Activated CD4-positive, alpha-beta memory T cell treated with anti-CD3 and anti-CD28 coated beads, Interleukin-2, amount 10 ng/mL, durations not matched to agents 7 days and 5 days (primary cell): Measurements from ENCODE around the gene CHMP5. TPM values are rescaled to one million over a fixed set of nuclear protein-coding genes. Genes with fewer than 3 reads are reported as not detected.

Source experiments
- CTCF ChIA-PET: fragments of 350-600 bp; sonication (Branson Sonifier 250); formaldehyde crosslinking; loops from one replicate; lab custom pipeline; 2021; ENCODE audit warnings: antibody characterized with exemption, inconsistent platforms; lab: Charles Lee
- POLR2A ChIA-PET: fragments of 350-600 bp; sonication (Branson Sonifier 250); formaldehyde crosslinking; loops from one replicate; lab custom pipeline; 2021; ENCODE audit warnings: antibody characterized with exemption; lab: Charles Lee
- DNase-seq: peaks from one replicate; pipeline ENCODE4 v3.0.0-alpha.2; 2020
- H3K27ac Mint-ChIP-seq: one replicate; pipeline ENCODE4 v1.8.0; 2021; ENCODE audit warnings: mild to moderate bottlenecking, mixed read lengths
- H3K27me3 Mint-ChIP-seq: one replicate; pipeline ENCODE4 v1.8.0; 2021; ENCODE audit warnings: mixed read lengths
- H3K36me3 Mint-ChIP-seq: one replicate; pipeline ENCODE4 v1.8.0; 2021; ENCODE audit warnings: low read depth, mixed read lengths
- H3K4me1 Mint-ChIP-seq: one replicate; pipeline ENCODE4 v1.8.0; 2021; ENCODE audit warnings: mixed read lengths
- H3K4me3 Mint-ChIP-seq: one replicate; pipeline ENCODE4 v1.8.0; 2021; ENCODE audit warnings: mild to moderate bottlenecking, mixed read lengths
- H3K9me3 Mint-ChIP-seq: one replicate; pipeline ENCODE4 v1.8.0; 2021; ENCODE audit warnings: mixed read lengths
- total RNA-seq, 2 experiments: library from RNA; stranded (reverse); gene quantifications; one replicate each; pipeline ENCODE4 v1.2.3, GENCODE V29; 2021

Gene CHMP5
- total RNA-seq = 100 to 1,000 TPM; 149 TPM

DNA sequence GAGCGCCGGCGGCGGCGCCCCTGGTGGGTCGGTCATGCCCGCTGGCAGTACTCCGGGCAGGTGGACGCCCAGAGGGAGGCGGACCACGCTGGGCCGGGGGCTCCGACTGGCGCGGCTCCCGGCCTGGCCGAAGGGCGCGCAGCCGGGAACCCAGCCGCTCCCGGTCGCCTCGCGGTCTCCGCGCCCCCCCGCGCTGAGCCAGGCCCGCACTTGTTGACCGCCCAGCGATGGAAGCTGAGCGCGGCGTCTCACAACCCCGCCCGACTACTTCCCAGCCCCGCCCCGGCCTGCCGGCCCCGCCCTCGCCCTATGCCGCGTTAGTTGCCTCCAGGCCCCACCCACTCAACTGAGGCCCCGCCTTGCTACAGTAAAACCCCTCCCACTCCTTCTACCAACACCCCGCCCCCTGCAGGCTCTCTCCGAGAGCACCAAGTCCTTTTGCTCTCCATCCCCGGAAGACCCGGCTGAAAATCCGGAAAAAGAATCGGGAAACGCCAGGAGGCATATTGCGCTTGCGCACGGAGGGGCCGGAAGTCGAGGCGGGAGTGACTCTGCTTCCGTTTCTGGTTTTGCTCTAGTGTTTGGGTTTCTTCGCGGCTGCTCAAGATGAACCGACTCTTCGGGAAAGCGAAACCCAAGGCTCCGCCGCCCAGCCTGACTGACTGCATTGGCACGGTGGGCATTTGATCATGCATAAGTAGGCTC is at the start of gene CHMP5, which contains the start of gene BAG1:
Gene CHMP5, plus strand, starts transcription at position 577 of the 705 bp plus-strand sequence. Its CDS starts 30 bp downstream, at position 607.
Gene BAG1, minus strand, starts transcription at position 236 of the 705 bp plus-strand sequence.
- CTCF ChIA-PET = interaction anchor here (0.5 to 2.2 kb wide), 4 partner anchors 9 to 198 kb away, joined by 3 to 8 read pairs (median 4); partner anchors contain the start of genes B4GALT1 and NFX1
- H3K27me3 Mint-ChIP-seq = no peaks in the 10 kb centered on the region
- H3K36me3 Mint-ChIP-seq = peaks cover 77% of the 10 kb centered on the region
- DNase-seq = peak; percentile 100
- H3K9me3 Mint-ChIP-seq = no peaks in the 10 kb centered on the region
- POLR2A ChIA-PET = interaction anchor here (0.5 to 4.8 kb wide), 19 partner anchors 9 to 250 kb away, joined by 3 to 51 read pairs (median 4); partner anchors contain the start of genes B4GALT1, DNAJA1, NFX1 and NOL6
- H3K27ac Mint-ChIP-seq = peak within 1 kb of the TSS; percentile 97
- peak within 1 kb of the TSS; percentile 98 for H3K4me3 Mint-ChIP-seq
- peaks cover 66% of the 10 kb centered on the region for H3K4me1 Mint-ChIP-seq

- Mint-ChIP-seq H3K4me1 (peaks cover 27% of the 10 kb centered on the region), H3K27me3 (peaks cover 13% of the 10 kb centered on the region), H3K4me3 (no peak overlapping the region), H3K27ac (no peak overlapping the region), H3K9me3 (no peaks in the 10 kb centered on the region), H3K36me3 (no peaks in the 10 kb centered on the region)
- CTCF ChIA-PET = no interaction called here
- no peak for DNase-seq
- POLR2A ChIA-PET = no interaction called here
Observed at GRCh38 chr9:33220681-33221567, 43.9 kb upstream of the CHMP5 start.

GRCh38 chr9:33221568-33221884 is 43.3 kb upstream of the CHMP5 start:
- Mint-ChIP-seq H3K4me3 (no peak overlapping the region), H3K4me1 (peaks cover 33% of the 10 kb centered on the region), H3K27me3 (peaks cover 9% of the 10 kb centered on the region), H3K27ac (no peak overlapping the region), H3K9me3 (no peaks in the 10 kb centered on the region), H3K36me3 (no peaks in the 10 kb centered on the region)
- no peak for DNase-seq
- ChIA-PET CTCF (no interaction called here), POLR2A (no interaction called here)

DNA sequence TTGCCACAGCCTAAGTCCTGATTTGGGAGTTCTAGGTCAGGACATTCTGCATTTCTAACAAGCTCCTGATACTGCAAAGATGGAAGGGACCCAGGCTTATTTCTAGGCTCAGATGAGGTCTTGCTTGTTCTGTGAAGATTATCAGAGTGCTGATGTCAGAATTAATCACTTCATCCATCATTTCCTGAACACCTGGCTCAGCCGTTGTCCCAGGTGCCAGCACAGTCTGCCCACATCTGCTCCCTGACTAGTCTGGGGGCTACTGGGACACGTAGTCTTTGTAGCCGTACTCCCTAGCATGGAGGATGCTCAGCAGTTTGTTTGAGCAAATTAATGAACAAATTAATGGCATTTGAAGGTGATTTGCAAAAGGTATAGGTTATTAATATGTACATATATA is 42.8 kb upstream of the CHMP5 start:
- DNase-seq = no peak
- no peak overlapping the region for H3K27ac Mint-ChIP-seq
- ChIA-PET CTCF (interaction anchor here (1.3 kb wide), 1 partner anchor 52 kb away, joined by 4 read pairs; no protein-coding TSS in a partner anchor), POLR2A (no interaction called here)
- H3K9me3 Mint-ChIP-seq = no peaks in the 10 kb centered on the region
- peaks cover 6% of the 10 kb centered on the region for H3K27me3 Mint-ChIP-seq
- H3K4me3 Mint-ChIP-seq = no peak overlapping the region
- no peaks in the 10 kb centered on the region for H3K36me3 Mint-ChIP-seq
- peaks cover 38% of the 10 kb centered on the region for H3K4me1 Mint-ChIP-seq

DNA sequence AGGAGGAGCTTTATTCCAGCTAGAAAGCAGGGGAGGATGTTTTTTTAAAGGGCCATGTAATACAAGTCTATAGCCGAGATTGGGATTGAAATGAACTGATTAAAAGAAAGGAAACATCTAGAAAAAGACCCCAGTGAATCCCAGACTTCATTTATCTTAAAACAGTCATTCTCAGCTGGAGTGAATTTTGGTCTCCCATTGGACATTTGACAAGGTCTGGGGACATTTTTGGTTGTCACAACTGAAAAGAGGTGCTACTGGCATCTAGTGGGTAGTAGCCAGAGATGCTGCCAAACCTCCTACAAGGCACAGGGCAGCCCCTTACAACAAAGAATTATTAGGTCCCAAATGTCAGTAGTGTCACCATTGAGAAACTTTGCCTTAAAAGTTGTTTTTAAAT is 41.2 kb upstream of the CHMP5 start:
- Mint-ChIP-seq H3K27me3 (peaks cover 2% of the 10 kb centered on the region), H3K27ac (no peak overlapping the region), H3K36me3 (no peaks in the 10 kb centered on the region), H3K4me1 (peaks cover 38% of the 10 kb centered on the region), H3K9me3 (no peaks in the 10 kb centered on the region), H3K4me3 (no peak overlapping the region)
- CTCF ChIA-PET = no interaction called here
- no peak for DNase-seq
- POLR2A ChIA-PET = no interaction called here

GRCh38 chr9:33225319-33226147 is 39.3 kb upstream of the CHMP5 start:
- CTCF ChIA-PET = interaction anchor here (0.5 to 3.6 kb wide), 35 partner anchors 8 to 224 kb away, joined by 3 to 26 read pairs (median 4); partner anchors contain the start of genes APTX, B4GALT1 and SMU1
- Mint-ChIP-seq H3K36me3 (no peaks in the 10 kb centered on the region), H3K4me3 (no peak overlapping the region), H3K27me3 (no peaks in the 10 kb centered on the region), H3K9me3 (no peaks in the 10 kb centered on the region), H3K4me1 (peaks cover 36% of the 10 kb centered on the region), H3K27ac (peak overlapping the region; percentile 24)
- peak; percentile 79 for DNase-seq
- POLR2A ChIA-PET = interaction anchor here (0.7 to 1.7 kb wide), 11 partner anchors 10 to 200 kb away, joined by 3 to 10 read pairs (median 3); partner anchors contain the start of genes B4GALT1, DNAJA1, NFX1 and SMU1

DNA sequence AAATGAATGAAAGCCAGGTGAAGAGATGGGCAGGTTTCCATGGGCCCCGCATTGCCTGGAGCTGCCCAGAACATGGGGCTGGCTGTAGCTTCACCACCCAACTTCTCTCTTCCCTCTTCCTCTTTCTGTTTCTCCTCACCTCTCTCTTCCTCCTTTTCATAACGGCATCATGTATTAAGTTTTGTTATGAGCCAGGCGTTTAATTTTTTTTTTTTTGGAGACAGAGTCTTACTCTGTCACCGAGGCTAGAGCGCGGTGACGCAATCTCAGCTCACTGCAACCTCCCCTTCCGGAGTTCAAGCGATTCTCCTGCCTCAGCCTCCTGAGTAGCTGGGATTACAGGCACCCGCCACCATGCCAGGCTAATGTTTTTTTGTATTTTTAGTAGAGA is 37.8 kb upstream of the CHMP5 start:
- Mint-ChIP-seq H3K9me3 (no peaks in the 10 kb centered on the region), H3K36me3 (no peaks in the 10 kb centered on the region), H3K27ac (no peak overlapping the region), H3K4me3 (no peak overlapping the region), H3K27me3 (no peaks in the 10 kb centered on the region), H3K4me1 (peaks cover 23% of the 10 kb centered on the region)
- no peak for DNase-seq
- CTCF ChIA-PET = interaction anchor here (1.0 to 3.6 kb wide), 19 partner anchors 15 to 222 kb away, joined by 3 to 26 read pairs (median 5); partner anchors contain the start of genes B4GALT1 and SMU1
- POLR2A ChIA-PET = interaction anchor here (1.0 to 1.7 kb wide), 7 partner anchors 9 to 202 kb away, joined by 3 to 10 read pairs (median 3); partner anchors contain the start of genes B4GALT1, DNAJA1 and SPINK4

DNA sequence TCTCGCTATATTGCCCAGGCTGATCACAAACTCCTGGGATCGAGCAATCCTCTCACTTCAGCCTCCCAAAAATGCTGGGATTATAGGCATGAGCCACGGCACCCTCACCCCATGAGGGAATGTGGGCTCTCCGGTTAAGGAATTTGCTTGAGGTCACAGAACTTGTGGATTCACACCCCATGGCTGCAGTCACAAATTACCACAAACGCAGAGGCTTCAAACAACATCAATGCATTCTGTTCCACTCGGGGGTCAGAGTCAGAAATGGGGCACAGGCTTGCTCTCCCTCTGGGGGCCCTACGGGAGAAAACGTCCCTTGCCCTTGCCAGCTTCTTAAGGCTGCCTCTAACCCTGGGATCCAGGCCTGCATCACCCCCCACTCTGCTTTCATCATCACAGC is 37.1 kb upstream of the CHMP5 start:
- no peak for DNase-seq
- Mint-ChIP-seq H3K27ac (no peak overlapping the region), H3K4me1 (peaks cover 23% of the 10 kb centered on the region), H3K9me3 (no peaks in the 10 kb centered on the region), H3K36me3 (no peaks in the 10 kb centered on the region), H3K4me3 (no peak overlapping the region), H3K27me3 (no peaks in the 10 kb centered on the region)
- ChIA-PET CTCF (interaction anchor here (3.6 kb wide), 1 partner anchor 148 kb away, joined by 26 read pairs; no protein-coding TSS in a partner anchor), POLR2A (interaction anchor here (1.6 kb wide), 1 partner anchor 58 kb away, joined by 4 read pairs; no protein-coding TSS in a partner anchor)

- POLR2A ChIA-PET = no interaction called here
- CTCF ChIA-PET = interaction anchor here (0.5 to 3.6 kb wide), 2 partner anchors 149 to 188 kb away, joined by 3 to 26 read pairs; no protein-coding TSS in a partner anchor
Observed at GRCh38 chr9:33228606-33229005, 36.2 kb upstream of the CHMP5 start.

DNA sequence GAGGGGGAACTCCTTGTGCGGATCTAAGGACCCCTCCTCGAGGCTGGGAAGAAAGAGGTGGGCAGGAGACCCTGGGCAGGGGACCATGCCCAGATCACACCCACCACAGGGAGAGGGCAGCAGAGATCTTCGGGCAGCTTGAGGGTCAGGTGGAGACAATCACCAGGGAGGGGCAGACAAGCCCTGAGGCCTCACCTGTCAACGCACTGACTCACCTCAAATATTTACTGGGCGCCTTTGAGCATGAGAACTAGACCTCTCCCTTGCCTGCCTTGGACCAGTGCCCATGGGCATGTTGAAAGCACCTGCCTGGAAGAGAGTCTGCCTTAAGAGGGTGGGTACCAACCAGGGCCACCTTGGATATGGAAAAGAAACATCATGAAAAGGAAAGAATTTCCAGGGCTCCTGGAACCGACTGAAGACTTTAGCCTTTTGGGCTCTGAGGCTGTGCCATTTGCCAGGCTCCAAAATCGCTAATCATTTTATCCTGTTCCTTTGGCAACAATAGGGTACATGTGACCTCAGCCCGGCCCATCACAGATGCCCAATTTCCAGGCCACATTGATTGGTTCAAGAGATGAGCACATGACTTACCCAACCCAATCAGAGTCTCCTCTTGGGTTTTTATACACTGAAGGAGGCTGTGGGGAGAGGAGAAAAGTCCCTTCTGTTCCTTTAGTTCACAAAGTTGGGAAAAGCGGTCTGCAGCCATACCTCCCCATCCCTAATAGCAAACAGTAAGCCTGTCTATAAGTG is 35.3 kb upstream of the CHMP5 start:
- POLR2A ChIA-PET = no interaction called here
- peaks cover 22% of the 10 kb centered on the region for H3K4me1 Mint-ChIP-seq
- peaks cover under 1% of the 10 kb centered on the region for H3K27me3 Mint-ChIP-seq
- no peaks in the 10 kb centered on the region for H3K9me3 Mint-ChIP-seq
- DNase-seq = no peak
- CTCF ChIA-PET = no interaction called here
- no peak overlapping the region for H3K4me3 Mint-ChIP-seq
- H3K27ac Mint-ChIP-seq = no peak overlapping the region
- H3K36me3 Mint-ChIP-seq = no peaks in the 10 kb centered on the region

More at GRCh38 chr9:33228606-33229005, 36.2 kb upstream of the CHMP5 start:
- no peak for DNase-seq
- peaks cover 23% of the 10 kb centered on the region for H3K4me1 Mint-ChIP-seq
- H3K9me3 Mint-ChIP-seq = no peaks in the 10 kb centered on the region
- H3K27me3 Mint-ChIP-seq = no peaks in the 10 kb centered on the region
- no peaks in the 10 kb centered on the region for H3K36me3 Mint-ChIP-seq
- H3K4me3 Mint-ChIP-seq = no peak overlapping the region
- no peak overlapping the region for H3K27ac Mint-ChIP-seq

GRCh38 chr9:33230756-33231622 is 33.9 kb upstream of the CHMP5 start:
- ChIA-PET POLR2A (interaction anchor here (1.1 kb wide), 1 partner anchor 155 kb away, joined by 3 read pairs; no protein-coding TSS in a partner anchor), CTCF (interaction anchor here (1.3 kb wide), 1 partner anchor 10 kb away, joined by 3 read pairs; no protein-coding TSS in a partner anchor)
- Mint-ChIP-seq H3K4me1 (peaks cover 10% of the 10 kb centered on the region), H3K36me3 (no peaks in the 10 kb centered on the region), H3K27ac (no peak overlapping the region), H3K4me3 (no peak overlapping the region), H3K27me3 (peaks cover 7% of the 10 kb centered on the region), H3K9me3 (no peaks in the 10 kb centered on the region)
- no peak for DNase-seq
